Activated T-helper 2 cell treated with anti-CD3 and anti-CD28 coated beads, Interferon-gamma antibody, Interleukin-2, Interleukin-4, amounts not matched to agents 10 μg/mL and 5 μg/mL and 100 μg/mL, durations not matched to agents 14 hours and 24 hours and 36 hours (primary cell): ENCODE data around the gene HDGFL3. TPM values are rescaled to one million over a fixed set of nuclear protein-coding genes. Genes with fewer than 3 reads are reported as not detected.
"Not testable (repeated sequence)": the region's sequence is repeated elsewhere in the genome, so short reads cannot be mapped to it uniquely, and the experiment has no call there.

Experiments
- DNase-seq: peaks from one replicate; pipeline ENCODE4 v3.0.0; 2021; ENCODE audit warnings: low spot score
- H3K27ac Mint-ChIP-seq: one replicate; pipeline ENCODE4 v1.8.0; 2021; ENCODE audit warnings: mixed read lengths
- H3K27me3 Mint-ChIP-seq: one replicate; pipeline ENCODE4 v1.8.0; 2021; ENCODE audit warnings: low read depth, mixed read lengths
- H3K36me3 Mint-ChIP-seq: one replicate; pipeline ENCODE4 v1.8.0; 2021; ENCODE audit warnings: low read depth, mixed read lengths
- H3K4me1 Mint-ChIP-seq: one replicate; pipeline ENCODE4 v1.8.0; 2021; ENCODE audit warnings: low read depth, mixed read lengths
- H3K4me3 Mint-ChIP-seq: one replicate; pipeline ENCODE4 v1.8.0; 2021; ENCODE audit warnings: low read depth, mild to moderate bottlenecking, moderate library complexity, mixed read lengths
- H3K9me3 Mint-ChIP-seq: one replicate; pipeline ENCODE4 v1.8.0; 2021; ENCODE audit warnings: mixed read lengths
- intact Hi-C: fragments of 100-400 bp; cut with micrococcal nuclease; formaldehyde crosslinking; loops from one replicate; pipeline ENCODE4 v1.15.1; 2023
- total RNA-seq: library from RNA; stranded (reverse); gene quantifications from 2 replicates; pipeline ENCODE4 v1.2.3, GENCODE V29; 2022

HDGFL3 gene
- total RNA-seq, 1 donor from 2014 or later = 19.1 TPM

GRCh38 chr15:83185561-83185960 lies 22.1 kb downstream of the HDGFL3 start:
- DNase-seq = no peak
- Mint-ChIP-seq H3K27ac (no peak overlapping the region), H3K9me3 (no peaks in the 10 kb centered on the region), H3K4me3 (no peak overlapping the region), H3K27me3 (peaks cover 15% of the 10 kb centered on the region), H3K36me3 (no peaks in the 10 kb centered on the region), H3K4me1 (no peaks in the 10 kb centered on the region)
- intact Hi-C loops = no loop called here

GRCh38 chr15:83178869-83179325 lies 28.7 kb downstream of the HDGFL3 start:
- no peak overlapping the region for H3K27ac Mint-ChIP-seq
- peaks cover 23% of the 10 kb centered on the region for H3K27me3 Mint-ChIP-seq
- no peaks in the 10 kb centered on the region for H3K36me3 Mint-ChIP-seq
- H3K9me3 Mint-ChIP-seq = no peaks in the 10 kb centered on the region
- intact Hi-C loops = no loop called here
- no peak for DNase-seq
- no peak overlapping the region for H3K4me3 Mint-ChIP-seq
- H3K4me1 Mint-ChIP-seq = no peaks in the 10 kb centered on the region

GRCh38 chr15:83178390-83178789 lies 29.2 kb downstream of the HDGFL3 start:
- intact Hi-C loops = no loop called here
- H3K4me1 Mint-ChIP-seq = no peaks in the 10 kb centered on the region
- no peak overlapping the region for H3K4me3 Mint-ChIP-seq
- H3K27me3 Mint-ChIP-seq = peaks cover 26% of the 10 kb centered on the region
- no peaks in the 10 kb centered on the region for H3K36me3 Mint-ChIP-seq
- no peak overlapping the region for H3K27ac Mint-ChIP-seq
- DNase-seq = no peak
- no peaks in the 10 kb centered on the region for H3K9me3 Mint-ChIP-seq

- no peak overlapping the region for H3K27ac Mint-ChIP-seq
- no peak for DNase-seq
- peaks cover 23% of the 10 kb centered on the region for H3K27me3 Mint-ChIP-seq
Observed at GRCh38 chr15:83174891-83175290, 32.7 kb downstream of the HDGFL3 start.

GRCh38 chr15:83170474-83171165 lies 37.0 kb downstream of the HDGFL3 start:
- Mint-ChIP-seq H3K27ac (no peak overlapping the region), H3K4me1 (no peaks in the 10 kb centered on the region), H3K9me3 (peaks cover 30% of the 10 kb centered on the region), H3K36me3 (peaks cover 17% of the 10 kb centered on the region), H3K27me3 (peaks cover 22% of the 10 kb centered on the region), H3K4me3 (no peak overlapping the region)
- intact Hi-C loops = no loop called here
- DNase-seq = no peak

More at GRCh38 chr15:83174891-83175290, 32.7 kb downstream of the HDGFL3 start:
- H3K4me1 Mint-ChIP-seq = no peaks in the 10 kb centered on the region
- no peaks in the 10 kb centered on the region for H3K9me3 Mint-ChIP-seq
- H3K4me3 Mint-ChIP-seq = no peak overlapping the region
- intact Hi-C loops = no loop called here
- no peaks in the 10 kb centered on the region for H3K36me3 Mint-ChIP-seq

- Mint-ChIP-seq H3K27me3 (peaks cover 19% of the 10 kb centered on the region), H3K9me3 (peaks cover 30% of the 10 kb centered on the region), H3K36me3 (peaks cover 17% of the 10 kb centered on the region)
- H3K27ac Mint-ChIP-seq, intact Hi-C loops, DNase-seq, H3K4me1 Mint-ChIP-seq, H3K4me3 Mint-ChIP-seq: not testable (repeated sequence)
Observed at GRCh38 chr15:83169576-83169975, 38.0 kb downstream of the HDGFL3 start.

- no peak overlapping the region for H3K4me3 Mint-ChIP-seq
- peaks cover 30% of the 10 kb centered on the region for H3K9me3 Mint-ChIP-seq
- no peak overlapping the region for H3K27ac Mint-ChIP-seq
- intact Hi-C loops = no loop called here
- peaks cover 20% of the 10 kb centered on the region for H3K36me3 Mint-ChIP-seq
- peaks cover 14% of the 10 kb centered on the region for H3K27me3 Mint-ChIP-seq
- H3K4me1 Mint-ChIP-seq = peaks cover 20% of the 10 kb centered on the region
- DNase-seq = no peak
Observed at GRCh38 chr15:83166830-83167229, 40.8 kb downstream of the HDGFL3 start.

GRCh38 chr15:83166218-83166617 lies 41.4 kb downstream of the HDGFL3 start:
- Mint-ChIP-seq H3K36me3 (peaks cover 20% of the 10 kb centered on the region), H3K4me1 (peaks cover 20% of the 10 kb centered on the region), H3K4me3 (no peak overlapping the region), H3K27me3 (peaks cover 14% of the 10 kb centered on the region), H3K9me3 (peaks cover 30% of the 10 kb centered on the region), H3K27ac (no peak overlapping the region)
- no peak for DNase-seq
- intact Hi-C loops = no loop called here

- Mint-ChIP-seq H3K27ac (peak overlapping the region; percentile 64), H3K27me3 (peaks cover 15% of the 10 kb centered on the region), H3K36me3 (peaks cover 20% of the 10 kb centered on the region), H3K4me1 (peaks cover 20% of the 10 kb centered on the region), H3K4me3 (peak overlapping the region; percentile 28), H3K9me3 (peaks cover 30% of the 10 kb centered on the region)
- no peak for DNase-seq
- intact Hi-C loops = loop anchor here (5.0 kb wide), 1 partner anchor 37 kb away; no protein-coding TSS in a partner anchor
Observed at GRCh38 chr15:83164771-83165404, 42.7 kb downstream of the HDGFL3 start.

GRCh38 chr15:83164111-83164770 lies 43.4 kb downstream of the HDGFL3 start:
- Mint-ChIP-seq H3K9me3 (peaks cover 30% of the 10 kb centered on the region), H3K36me3 (peaks cover 20% of the 10 kb centered on the region), H3K4me1 (peaks cover 20% of the 10 kb centered on the region), H3K4me3 (peak overlapping the region; percentile 28), H3K27ac (peak overlapping the region; percentile 63), H3K27me3 (peaks cover 19% of the 10 kb centered on the region)
- DNase-seq = no peak
- intact Hi-C loops = loop anchor here (5.0 kb wide), 1 partner anchor 38 kb away; no protein-coding TSS in a partner anchor

GRCh38 chr15:83163032-83163431 lies 44.6 kb downstream of the HDGFL3 start:
- Mint-ChIP-seq H3K27me3 (peaks cover 14% of the 10 kb centered on the region), H3K27ac (peak overlapping the region; percentile 10), H3K36me3 (peaks cover 18% of the 10 kb centered on the region), H3K4me1 (peaks cover 22% of the 10 kb centered on the region), H3K4me3 (no peak overlapping the region), H3K9me3 (peaks cover 22% of the 10 kb centered on the region)
- DNase-seq = no peak
- intact Hi-C loops = loop anchor here (5.0 kb wide), 1 partner anchor 39 kb away; no protein-coding TSS in a partner anchor

- Mint-ChIP-seq H3K27me3 (peaks cover 13% of the 10 kb centered on the region), H3K27ac (no peak overlapping the region), H3K4me1 (peaks cover 27% of the 10 kb centered on the region), H3K4me3 (no peak overlapping the region), H3K9me3 (peaks cover under 1% of the 10 kb centered on the region), H3K36me3 (peaks cover 3% of the 10 kb centered on the region)
- intact Hi-C loops = loop anchor here (5.0 kb wide), 1 partner anchor 42 kb away; no protein-coding TSS in a partner anchor
- DNase-seq = no peak
Observed at GRCh38 chr15:83160741-83161140, 46.9 kb downstream of the HDGFL3 start.
